C4-2B (cell line): ENCODE data around the gene LHX3.

ENCODE experiments used
- H3K27ac ChIP-seq: fragments of 450-650 bp; 2 replicates; pipeline ENCODE4 v1.5.1; 2017
- CTCF ChIP-seq: fragments of 450-650 bp; conservative IDR thresholded peaks from 2 replicates; pipeline ENCODE4 v1.5.1; 2017; ENCODE audit warnings: mild to moderate bottlenecking
- ZFX ChIP-seq: fragments of 450-650 bp; IDR thresholded peaks from 2 replicates; pipeline ENCODE4 v1.6.1; 2017

The LHX3 gene

GRCh38 chr9:136174779-136175615 lies 29.9 kb downstream of the LHX3 start:
- no peak for TF ChIP-seq CTCF
- no peak for TF ChIP-seq ZFX

GRCh38 chr9:136173648-136174290 lies 31.2 kb downstream of the LHX3 start:
- H3K27ac ChIP-seq = no peak overlapping the region
- TF ChIP-seq ZFX (no peak), CTCF (no peak)

More at GRCh38 chr9:136174779-136175615, 29.9 kb downstream of the LHX3 start:
- no peak overlapping the region for H3K27ac ChIP-seq

GRCh38 chr9:136172412-136173079 lies 32.4 kb downstream of the LHX3 start:
- TF ChIP-seq ZFX = no peak
- TF ChIP-seq CTCF = no peak
- H3K27ac ChIP-seq = no peak overlapping the region

DNA sequence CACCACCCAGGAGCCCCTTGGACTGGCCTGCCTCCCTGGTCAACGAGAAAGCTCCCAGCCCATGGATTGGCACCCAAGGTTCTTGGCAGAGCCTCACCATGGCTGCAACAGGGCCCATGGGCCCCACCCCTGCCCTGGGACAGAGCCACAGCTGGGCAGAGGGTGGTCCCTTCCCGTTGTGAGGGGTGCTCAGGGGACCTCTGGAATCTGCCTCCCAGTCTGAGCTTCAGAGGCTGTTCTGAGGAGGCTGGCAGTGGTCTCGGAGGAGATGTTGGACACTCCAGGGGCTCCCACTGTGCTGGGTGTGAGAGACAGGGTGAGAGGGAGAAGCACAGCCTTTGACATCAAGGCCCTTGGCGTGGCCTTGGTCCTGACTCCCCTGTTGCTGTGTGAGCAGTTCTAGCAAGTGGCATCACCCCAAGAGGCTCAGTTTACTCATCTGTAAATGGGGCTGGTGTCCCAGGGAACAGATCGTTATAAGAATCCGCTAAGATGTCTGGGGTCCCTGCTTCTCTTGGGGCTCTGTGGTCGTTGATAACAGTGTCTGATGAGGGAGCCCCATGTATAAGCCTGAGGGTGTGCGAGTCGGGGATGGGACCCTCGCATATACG lies 33.0 kb downstream of the LHX3 start:
- H3K27ac ChIP-seq = no peak overlapping the region
- TF ChIP-seq ZFX (no peak), CTCF (no peak)

DNA sequence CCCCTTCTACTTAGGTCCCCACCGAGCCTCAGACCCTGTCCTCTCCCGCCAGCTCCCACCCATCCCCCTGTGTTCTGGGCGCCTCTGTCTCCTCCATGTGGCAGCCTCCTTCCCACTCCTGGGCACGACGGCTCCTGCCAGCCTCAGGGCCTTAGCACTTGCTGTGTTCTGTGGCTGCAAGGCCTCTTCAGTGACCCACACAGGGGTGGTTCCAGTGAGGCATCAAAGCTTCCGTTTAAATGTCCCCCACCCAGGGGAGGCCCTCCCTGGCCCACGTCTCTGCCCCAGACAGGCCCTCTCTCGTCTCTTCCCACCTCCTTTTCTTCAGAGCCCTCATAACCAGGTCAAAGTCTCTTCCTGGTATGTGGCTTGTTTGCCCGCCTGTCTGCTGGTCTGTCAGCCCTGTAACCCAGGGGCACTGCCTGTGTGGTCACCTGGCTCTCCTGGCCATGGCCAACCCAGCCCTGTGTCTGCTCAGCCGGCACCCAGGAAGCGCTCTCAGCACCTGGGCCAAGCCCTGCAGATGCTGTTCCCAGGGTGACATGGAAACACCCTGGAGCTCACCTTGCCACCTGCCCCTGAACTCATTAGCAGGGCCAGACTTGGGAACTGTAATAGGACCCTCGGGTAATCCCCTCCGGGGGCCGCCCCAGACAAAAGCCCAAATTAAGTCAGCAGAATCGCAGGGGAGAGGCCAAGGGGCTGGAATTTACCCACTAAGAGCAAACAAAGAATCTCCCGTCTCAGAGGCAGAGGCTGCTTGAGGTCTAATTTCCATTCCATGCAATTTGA lies 33.7 kb downstream of the LHX3 start:
- H3K27ac ChIP-seq = no peak overlapping the region
- TF ChIP-seq ZFX (no peak), CTCF (no peak)

GRCh38 chr9:136170006-136170901 lies 34.7 kb downstream of the LHX3 start:
- H3K27ac ChIP-seq = no peak overlapping the region
- TF ChIP-seq CTCF (peak; percentile 90), ZFX (no peak)
